GM23338 (cell line): ENCODE data around the gene WDR87.

Experiments
- CREB1 ChIP-seq: fragments of 250-450 bp; sonication (Bioruptor Pico); IDR thresholded peaks from 2 replicates; pipeline ENCODE4 v1.5.0; 2020; ENCODE audit warnings: low read depth, mild to moderate bottlenecking, moderate library complexity
- EZH2 ChIP-seq: fragments of 200-600 bp; sonication (generic); IDR thresholded peaks from one replicate; pipeline ENCODE4 v1.8.0; 2017; ENCODE audit warnings: antibody characterized with exemption, mild to moderate bottlenecking, low read depth; ENCODE audit not compliant: unreplicated experiment
- EZH2phosphoT487 ChIP-seq: fragments of 200-600 bp; sonication (generic); IDR thresholded peaks from one replicate; pipeline ENCODE4 v1.8.1; 2018; ENCODE audit warnings: antibody characterized with exemption; ENCODE audit not compliant: unreplicated experiment
- JUNB ChIP-seq: IDR thresholded peaks from one replicate; pipeline ENCODE4 v1.6.1; 2016; ENCODE audit warnings: antibody characterized with exemption; ENCODE audit not compliant: unreplicated experiment
- POLR2AphosphoS5 ChIP-seq: IDR thresholded peaks from 2 replicates; pipeline ENCODE4 v1.6.1; 2016; ENCODE audit warnings: antibody characterized with exemption, low read depth
- ZNF331 ChIP-seq: fragments of 250-450 bp; sonication (Bioruptor Pico); IDR thresholded peaks from 2 replicates; pipeline ENCODE4 v1.5.0; 2020; ENCODE audit warnings: low read depth, mild to moderate bottlenecking, moderate library complexity
- TF ChIP-seq, protein P1 (sequence below), 2 experiments: fragments of 200-600 bp in 1 of 2; sonication (generic) in 1 of 2; conservative IDR thresholded peaks; 2 replicates each; pipeline versions ENCODE4 v1.5.1 to v1.6.1; 2016 to 2017; ENCODE audit warnings: antibody characterized with exemption in 2 of 2, low read depth in 2 of 2, mild to moderate bottlenecking in 2 of 2, moderate library complexity in 1 of 2
- TF ChIP-seq, protein P2 (sequence below): IDR thresholded peaks from one replicate; pipeline ENCODE4 v1.6.1; 2018; ENCODE audit warnings: antibody characterized with exemption; ENCODE audit not compliant: unreplicated experiment
- TF ChIP-seq, protein P3 (sequence below): IDR thresholded peaks from 2 replicates; pipeline ENCODE4 v1.6.1; 2016; ENCODE audit warnings: antibody characterized with exemption

GRCh38 chr19:37953171-37953917, 47.0 kb upstream of the WDR87 start:
- no peak for TF ChIP-seq POLR2AphosphoS5
- TF ChIP-seq, protein P1, sequence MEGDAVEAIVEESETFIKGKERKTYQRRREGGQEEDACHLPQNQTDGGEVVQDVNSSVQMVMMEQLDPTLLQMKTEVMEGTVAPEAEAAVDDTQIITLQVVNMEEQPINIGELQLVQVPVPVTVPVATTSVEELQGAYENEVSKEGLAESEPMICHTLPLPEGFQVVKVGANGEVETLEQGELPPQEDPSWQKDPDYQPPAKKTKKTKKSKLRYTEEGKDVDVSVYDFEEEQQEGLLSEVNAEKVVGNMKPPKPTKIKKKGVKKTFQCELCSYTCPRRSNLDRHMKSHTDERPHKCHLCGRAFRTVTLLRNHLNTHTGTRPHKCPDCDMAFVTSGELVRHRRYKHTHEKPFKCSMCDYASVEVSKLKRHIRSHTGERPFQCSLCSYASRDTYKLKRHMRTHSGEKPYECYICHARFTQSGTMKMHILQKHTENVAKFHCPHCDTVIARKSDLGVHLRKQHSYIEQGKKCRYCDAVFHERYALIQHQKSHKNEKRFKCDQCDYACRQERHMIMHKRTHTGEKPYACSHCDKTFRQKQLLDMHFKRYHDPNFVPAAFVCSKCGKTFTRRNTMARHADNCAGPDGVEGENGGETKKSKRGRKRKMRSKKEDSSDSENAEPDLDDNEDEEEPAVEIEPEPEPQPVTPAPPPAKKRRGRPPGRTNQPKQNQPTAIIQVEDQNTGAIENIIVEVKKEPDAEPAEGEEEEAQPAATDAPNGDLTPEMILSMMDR (conservative IDR thresholded peaks at IDR 0.05; ENCODE audit: low read depth in 2 of 2), result no peak
- TF ChIP-seq CREB1, result no peak
- no peak for TF ChIP-seq EZH2
- TF ChIP-seq, protein P2, sequence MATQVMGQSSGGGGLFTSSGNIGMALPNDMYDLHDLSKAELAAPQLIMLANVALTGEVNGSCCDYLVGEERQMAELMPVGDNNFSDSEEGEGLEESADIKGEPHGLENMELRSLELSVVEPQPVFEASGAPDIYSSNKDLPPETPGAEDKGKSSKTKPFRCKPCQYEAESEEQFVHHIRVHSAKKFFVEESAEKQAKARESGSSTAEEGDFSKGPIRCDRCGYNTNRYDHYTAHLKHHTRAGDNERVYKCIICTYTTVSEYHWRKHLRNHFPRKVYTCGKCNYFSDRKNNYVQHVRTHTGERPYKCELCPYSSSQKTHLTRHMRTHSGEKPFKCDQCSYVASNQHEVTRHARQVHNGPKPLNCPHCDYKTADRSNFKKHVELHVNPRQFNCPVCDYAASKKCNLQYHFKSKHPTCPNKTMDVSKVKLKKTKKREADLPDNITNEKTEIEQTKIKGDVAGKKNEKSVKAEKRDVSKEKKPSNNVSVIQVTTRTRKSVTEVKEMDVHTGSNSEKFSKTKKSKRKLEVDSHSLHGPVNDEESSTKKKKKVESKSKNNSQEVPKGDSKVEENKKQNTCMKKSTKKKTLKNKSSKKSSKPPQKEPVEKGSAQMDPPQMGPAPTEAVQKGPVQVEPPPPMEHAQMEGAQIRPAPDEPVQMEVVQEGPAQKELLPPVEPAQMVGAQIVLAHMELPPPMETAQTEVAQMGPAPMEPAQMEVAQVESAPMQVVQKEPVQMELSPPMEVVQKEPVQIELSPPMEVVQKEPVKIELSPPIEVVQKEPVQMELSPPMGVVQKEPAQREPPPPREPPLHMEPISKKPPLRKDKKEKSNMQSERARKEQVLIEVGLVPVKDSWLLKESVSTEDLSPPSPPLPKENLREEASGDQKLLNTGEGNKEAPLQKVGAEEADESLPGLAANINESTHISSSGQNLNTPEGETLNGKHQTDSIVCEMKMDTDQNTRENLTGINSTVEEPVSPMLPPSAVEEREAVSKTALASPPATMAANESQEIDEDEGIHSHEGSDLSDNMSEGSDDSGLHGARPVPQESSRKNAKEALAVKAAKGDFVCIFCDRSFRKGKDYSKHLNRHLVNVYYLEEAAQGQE, result no peak
- TF ChIP-seq, protein P3, sequence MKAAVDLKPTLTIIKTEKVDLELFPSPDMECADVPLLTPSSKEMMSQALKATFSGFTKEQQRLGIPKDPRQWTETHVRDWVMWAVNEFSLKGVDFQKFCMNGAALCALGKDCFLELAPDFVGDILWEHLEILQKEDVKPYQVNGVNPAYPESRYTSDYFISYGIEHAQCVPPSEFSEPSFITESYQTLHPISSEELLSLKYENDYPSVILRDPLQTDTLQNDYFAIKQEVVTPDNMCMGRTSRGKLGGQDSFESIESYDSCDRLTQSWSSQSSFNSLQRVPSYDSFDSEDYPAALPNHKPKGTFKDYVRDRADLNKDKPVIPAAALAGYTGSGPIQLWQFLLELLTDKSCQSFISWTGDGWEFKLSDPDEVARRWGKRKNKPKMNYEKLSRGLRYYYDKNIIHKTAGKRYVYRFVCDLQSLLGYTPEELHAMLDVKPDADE, result no peak
- no peak for TF ChIP-seq JUNB
- no peak for TF ChIP-seq EZH2phosphoT487
- TF ChIP-seq ZNF331 (CRISPR knock-in tag), result no peak
